Fibroblast of lung (primary cell): ENCODE results near the gene IFIT1. TPM values are rescaled to one million over a fixed set of nuclear protein-coding genes. Genes with fewer than 3 reads are reported as not detected.

Experiments
- DNase-seq, 2 donors: peaks; one replicate each; pipeline versions ENCODE4 v3.0.0 to v3.0.0-alpha.2; 2010; ENCODE audit warnings: low read depth in 2 of 2
- H2AFZ ChIP-seq: 2 replicates; pipeline ENCODE4 v1.5.1; 2012; ENCODE audit warnings: low read length, control low read depth, inconsistent platforms
- H3K27ac ChIP-seq: 2 replicates; pipeline ENCODE4 v1.5.1; 2011; ENCODE audit warnings: low read length, control low read depth; ENCODE audit not compliant: insufficient read depth
- H3K27me3 ChIP-seq: 2 replicates; pipeline ENCODE4 v1.5.1; 2011; ENCODE audit warnings: mild to moderate bottlenecking, low read length; ENCODE audit not compliant: control insufficient read depth, insufficient read depth
- H3K36me3 ChIP-seq: 2 replicates; pipeline ENCODE4 v1.5.1; 2011; ENCODE audit warnings: low read length; ENCODE audit not compliant: control insufficient read depth, insufficient read depth
- H3K4me1 ChIP-seq: 2 replicates; pipeline ENCODE4 v1.5.1; 2011; ENCODE audit warnings: low read length; ENCODE audit not compliant: control insufficient read depth, insufficient read depth; ENCODE audit errors: extremely low read depth
- H3K4me2 ChIP-seq: 2 replicates; pipeline ENCODE4 v1.5.1; 2011; ENCODE audit warnings: low read length, control low read depth; ENCODE audit not compliant: insufficient read depth; ENCODE audit errors: extremely low read depth
- H3K4me3 ChIP-seq, 4 experiments: fragments of 200-600 bp in 1 of 4; sonication (generic) in 1 of 4; replicated peaks in 1 of 4; 2 replicates each; pipeline ENCODE4 v1.5.1; 2011 to 2016; ENCODE audit warnings: low read length in 4 of 4, low read depth in 3 of 4, mild to moderate bottlenecking in 3 of 4, control low read depth in 2 of 4, inconsistent platforms in 1 of 4, mixed read lengths in 1 of 4; ENCODE audit not compliant: insufficient read depth in 1 of 4; ENCODE audit errors: control extremely low read depth in 1 of 4
- H3K79me2 ChIP-seq: 2 replicates; pipeline ENCODE4 v1.5.1; 2012; ENCODE audit warnings: mild to moderate bottlenecking, low read length, inconsistent platforms; ENCODE audit not compliant: control insufficient read depth, insufficient read depth
- H3K9ac ChIP-seq: 2 replicates; pipeline ENCODE4 v1.5.1; 2011; ENCODE audit warnings: mild to moderate bottlenecking, low read length, control low read depth; ENCODE audit not compliant: insufficient read depth
- H3K9me3 ChIP-seq: 2 replicates; pipeline ENCODE4 v1.5.1; 2012; ENCODE audit warnings: low read depth, low read length; ENCODE audit not compliant: control insufficient read depth, insufficient read depth
- H4K20me1 ChIP-seq: 2 replicates; pipeline ENCODE4 v1.5.1; 2011; ENCODE audit warnings: low read length; ENCODE audit not compliant: control insufficient read depth, insufficient read depth; ENCODE audit errors: extremely low read depth
- EZH2 ChIP-seq: IDR thresholded peaks from 2 replicates; pipeline ENCODE4 v1.5.1; 2012; ENCODE audit warnings: low read length, control low read depth, mild to moderate bottlenecking; ENCODE audit errors: missing control alignments
- polyA plus RNA-seq, 2 donors: library from polyadenylated mRNA; depleted of rRNA in 1 of 2; stranded (reverse) in 1 of 2; unstranded in 1 of 2; fragments of >200 nt; gene quantifications; 2 replicates each; pipeline ENCODE4 v1.2.1, GENCODE V29; 2011 to 2012; ENCODE audit warnings: missing spikeins in 1 of 2
- total RNA-seq: library from RNA; depleted of rRNA; stranded (reverse); fragments of >200 nt; gene quantifications from 2 replicates; pipeline ENCODE4 v1.2.1, GENCODE V29; 2014
- TF ChIP-seq, protein P1 (sequence below), 2 donors: IDR thresholded peaks in 1 of 2; conservative IDR thresholded peaks in 1 of 2; 1 replicate in 1 of 2; 2 replicates in 1 of 2; pipeline ENCODE4 v1.5.1; 2011 to 2012; ENCODE audit warnings: low read length in 2 of 2, control low read depth in 1 of 2, inconsistent platforms in 1 of 2, low read depth in 1 of 2, mild to moderate bottlenecking in 1 of 2

Gene IFIT1
- total and polyA plus RNA-seq, 2 donors (not counting 1 experiment from before 2014, with no cell fraction given) = 25.8 to 71.4 TPM

DNA sequence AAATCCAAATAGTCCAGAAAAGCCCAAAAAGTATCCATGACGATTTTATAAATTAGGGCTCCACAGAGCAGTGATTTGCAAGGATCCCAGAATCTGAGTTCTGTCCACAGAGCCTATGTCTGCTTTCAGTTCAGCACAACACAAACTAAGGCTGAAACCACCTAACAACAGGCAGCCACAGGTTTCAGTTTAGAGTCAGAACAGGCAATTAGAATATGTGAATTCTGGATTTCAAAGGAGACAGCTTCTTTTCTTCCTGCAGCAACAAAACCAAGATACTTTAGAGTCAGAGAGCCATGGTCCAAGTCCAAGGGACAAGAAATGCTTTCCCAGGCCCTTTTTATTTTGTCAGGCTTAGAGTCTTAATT lies 41.0 kb upstream of the IFIT1 start:
- Histone ChIP-seq H3K4me1 (peaks cover 29% of the 10 kb centered on the region), H3K9me3 (no peaks in the 10 kb centered on the region), H3K36me3 (no peaks in the 10 kb centered on the region), H3K4me2 (peak overlapping the region; percentile 60), H2AFZ (no peak overlapping the region), H3K4me3 (no peak overlapping the region), H3K27me3 (no peaks in the 10 kb centered on the region), H4K20me1 (no peaks in the 10 kb centered on the region), H3K79me2 (no peaks in the 10 kb centered on the region), H3K9ac (peak overlapping the region; percentile 4), H3K27ac (peak overlapping the region; percentile 89)
- DNase-seq = peak; percentile 43 to 50
- TF ChIP-seq EZH2 = no peak
- TF ChIP-seq, protein P1, sequence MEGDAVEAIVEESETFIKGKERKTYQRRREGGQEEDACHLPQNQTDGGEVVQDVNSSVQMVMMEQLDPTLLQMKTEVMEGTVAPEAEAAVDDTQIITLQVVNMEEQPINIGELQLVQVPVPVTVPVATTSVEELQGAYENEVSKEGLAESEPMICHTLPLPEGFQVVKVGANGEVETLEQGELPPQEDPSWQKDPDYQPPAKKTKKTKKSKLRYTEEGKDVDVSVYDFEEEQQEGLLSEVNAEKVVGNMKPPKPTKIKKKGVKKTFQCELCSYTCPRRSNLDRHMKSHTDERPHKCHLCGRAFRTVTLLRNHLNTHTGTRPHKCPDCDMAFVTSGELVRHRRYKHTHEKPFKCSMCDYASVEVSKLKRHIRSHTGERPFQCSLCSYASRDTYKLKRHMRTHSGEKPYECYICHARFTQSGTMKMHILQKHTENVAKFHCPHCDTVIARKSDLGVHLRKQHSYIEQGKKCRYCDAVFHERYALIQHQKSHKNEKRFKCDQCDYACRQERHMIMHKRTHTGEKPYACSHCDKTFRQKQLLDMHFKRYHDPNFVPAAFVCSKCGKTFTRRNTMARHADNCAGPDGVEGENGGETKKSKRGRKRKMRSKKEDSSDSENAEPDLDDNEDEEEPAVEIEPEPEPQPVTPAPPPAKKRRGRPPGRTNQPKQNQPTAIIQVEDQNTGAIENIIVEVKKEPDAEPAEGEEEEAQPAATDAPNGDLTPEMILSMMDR (conservative IDR thresholded peaks at IDR 0.05 in 1 of 2, IDR thresholded peaks at IDR 0.05 in 1 of 2; ENCODE audit: low read depth in 1 of 2, low read length in 2 of 2) = no peak

- peak overlapping the region in 1 of 4 experiments; percentile 24 for H3K4me3 ChIP-seq
- no peaks in the 10 kb centered on the region for H3K79me2 ChIP-seq
- peak overlapping the region; percentile 89 for H3K27ac ChIP-seq
- H3K9ac ChIP-seq = peak overlapping the region; percentile 4
- peak; percentile 98 to 99 for DNase-seq
- no peaks in the 10 kb centered on the region for H4K20me1 ChIP-seq
- TF ChIP-seq EZH2 = no peak
- TF ChIP-seq, protein P1 (conservative IDR thresholded peaks at IDR 0.05 in 1 of 2, IDR thresholded peaks at IDR 0.05 in 1 of 2; ENCODE audit: low read depth in 1 of 2, low read length in 2 of 2) = no peak
- H3K27me3 ChIP-seq = no peaks in the 10 kb centered on the region
- H3K9me3 ChIP-seq = no peaks in the 10 kb centered on the region
- H3K4me1 ChIP-seq = peaks cover 30% of the 10 kb centered on the region
- H2AFZ ChIP-seq = no peak overlapping the region
- H3K36me3 ChIP-seq = no peaks in the 10 kb centered on the region
- H3K4me2 ChIP-seq = peak overlapping the region; percentile 60
Observed at GRCh38 chr10:89351780-89352597, 40.4 kb upstream of the IFIT1 start.

DNA sequence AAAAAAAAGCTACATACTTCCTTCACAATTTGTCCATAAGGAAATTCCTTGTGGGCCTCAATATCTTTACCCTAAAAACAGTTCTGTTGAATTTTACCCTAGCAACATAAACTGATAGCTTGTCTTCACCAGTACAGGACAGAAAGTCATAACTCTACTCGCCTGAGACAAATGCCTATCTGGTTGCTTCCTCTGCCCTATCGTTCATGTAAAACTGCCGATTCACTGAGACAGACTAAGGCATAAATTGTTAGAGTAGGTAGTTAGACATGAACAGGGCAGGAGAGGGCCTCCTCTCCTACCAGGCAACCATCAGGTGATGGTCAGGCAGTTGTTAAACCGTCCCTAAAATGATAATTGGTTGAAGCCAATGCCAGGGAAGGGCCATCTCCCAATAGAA lies 39.6 kb upstream of the IFIT1 start:
- Histone ChIP-seq H3K4me3 (no peak overlapping the region), H3K27ac (peak overlapping the region; percentile 89), H3K9me3 (no peaks in the 10 kb centered on the region), H2AFZ (no peak overlapping the region), H4K20me1 (no peaks in the 10 kb centered on the region), H3K4me1 (peaks cover 30% of the 10 kb centered on the region), H3K9ac (no peak overlapping the region), H3K4me2 (no peak overlapping the region), H3K27me3 (no peaks in the 10 kb centered on the region), H3K36me3 (no peaks in the 10 kb centered on the region), H3K79me2 (no peaks in the 10 kb centered on the region)
- no peak for TF ChIP-seq EZH2
- DNase-seq = peak in 1 of 2 donors; percentile 27
